GM20431 (cell line): Measurements from ENCODE around the gene EZR.

ENCODE experiments used
- in situ Hi-C: fragments of 300-500 bp; cut with MseI, MboI; formaldehyde crosslinking; loops from one replicate; pipeline ENCODE4 v1.15.0; 2020; ENCODE audit warnings: low sequenced_read_pairs; ENCODE audit not compliant: unreplicated experiment

Gene EZR

DNA sequence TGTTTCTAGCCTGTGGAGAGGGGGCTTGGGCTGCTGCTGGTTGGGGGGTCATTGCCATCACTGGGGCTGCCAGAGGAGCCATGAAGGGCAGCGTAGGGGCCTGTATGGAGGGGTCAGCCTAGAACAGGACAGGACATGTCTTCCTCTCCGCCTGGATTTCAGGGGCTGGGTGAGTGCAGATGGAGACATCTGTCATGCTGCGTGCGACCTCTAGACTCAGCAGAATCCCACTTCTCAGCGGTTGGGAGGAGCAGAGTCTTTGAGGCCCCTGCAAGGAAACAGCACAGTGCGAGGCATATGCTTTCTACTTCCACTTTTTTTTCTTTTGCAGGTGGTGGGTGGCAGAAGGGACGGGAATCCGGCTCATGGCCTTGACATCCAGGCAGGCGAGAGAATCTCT is 67.9 kb downstream of the EZR start:
- in situ Hi-C loops = no loop called here

DNA sequence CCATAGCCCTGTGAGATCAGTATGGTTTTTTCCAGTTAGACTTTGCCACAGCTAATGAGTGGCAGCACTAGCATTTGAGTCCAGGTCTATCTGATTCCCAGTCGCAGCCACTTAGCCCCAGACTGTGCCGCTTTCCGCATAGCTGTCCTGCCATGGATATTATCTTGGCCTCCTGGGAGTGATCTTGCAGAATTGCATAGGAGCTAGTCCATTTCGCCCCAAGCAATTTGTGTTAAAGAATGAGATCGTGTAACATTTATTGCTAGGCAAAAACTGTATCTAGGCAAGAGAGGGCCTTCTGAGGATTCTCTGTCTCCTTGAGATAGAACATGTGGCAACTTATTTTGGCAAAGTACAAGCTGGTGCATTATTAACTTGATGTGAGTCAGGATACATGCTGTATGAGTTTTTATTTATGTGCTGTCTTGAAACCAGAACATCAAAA is 74.2 kb downstream of the EZR start:
- in situ Hi-C loops = no loop called here

DNA sequence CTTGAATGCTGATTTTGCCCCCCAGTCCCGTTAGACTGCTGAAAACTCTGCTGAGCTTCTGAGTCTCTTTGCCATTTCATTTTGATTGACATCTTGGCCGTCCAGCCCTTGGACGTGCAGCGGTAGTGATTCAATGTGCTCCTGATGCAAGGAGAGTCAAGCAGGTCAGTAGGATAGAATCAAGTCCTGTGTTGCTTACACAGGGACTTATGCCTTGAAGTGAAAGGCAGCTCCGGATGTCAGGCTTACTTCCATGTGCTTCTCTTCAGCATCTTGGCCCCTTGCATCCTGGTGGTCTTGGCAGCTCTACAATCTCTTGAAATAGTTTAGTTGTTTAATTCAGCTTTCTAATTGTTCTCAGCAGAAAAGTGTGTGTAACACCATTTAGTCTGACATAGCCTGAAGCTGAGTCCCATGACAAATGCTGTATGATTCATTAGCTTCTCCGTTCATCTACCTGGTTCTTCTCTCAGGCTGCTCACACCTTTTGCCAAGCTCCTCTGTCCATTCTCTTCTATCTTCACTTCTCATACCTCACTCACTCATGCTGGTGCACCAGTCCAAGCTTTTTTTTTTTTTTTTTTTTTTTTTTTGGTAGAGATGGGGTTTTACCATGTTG is 76.0 kb downstream of the EZR start:
- in situ Hi-C loops = no loop called here

DNA sequence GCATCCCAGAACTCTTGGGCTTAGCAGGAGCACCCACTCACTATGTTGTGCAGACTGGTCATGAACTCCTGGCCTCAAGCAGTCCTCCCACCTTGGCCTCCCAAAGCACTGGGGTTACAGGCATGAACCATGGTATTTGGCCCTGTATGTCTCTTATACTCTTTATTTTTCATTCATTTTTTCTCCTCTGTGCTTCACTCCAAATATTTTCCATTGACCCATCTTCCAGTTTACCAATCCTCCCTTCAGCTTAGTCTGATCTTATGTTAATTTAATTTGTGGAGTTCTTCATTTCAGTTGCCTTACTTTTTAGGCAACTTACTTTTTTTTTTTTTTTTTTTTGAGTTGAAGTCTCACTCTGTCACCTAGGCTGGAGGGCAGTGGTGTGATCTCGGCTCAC is 79.5 kb downstream of the EZR start:
- in situ Hi-C loops = no loop called here

DNA sequence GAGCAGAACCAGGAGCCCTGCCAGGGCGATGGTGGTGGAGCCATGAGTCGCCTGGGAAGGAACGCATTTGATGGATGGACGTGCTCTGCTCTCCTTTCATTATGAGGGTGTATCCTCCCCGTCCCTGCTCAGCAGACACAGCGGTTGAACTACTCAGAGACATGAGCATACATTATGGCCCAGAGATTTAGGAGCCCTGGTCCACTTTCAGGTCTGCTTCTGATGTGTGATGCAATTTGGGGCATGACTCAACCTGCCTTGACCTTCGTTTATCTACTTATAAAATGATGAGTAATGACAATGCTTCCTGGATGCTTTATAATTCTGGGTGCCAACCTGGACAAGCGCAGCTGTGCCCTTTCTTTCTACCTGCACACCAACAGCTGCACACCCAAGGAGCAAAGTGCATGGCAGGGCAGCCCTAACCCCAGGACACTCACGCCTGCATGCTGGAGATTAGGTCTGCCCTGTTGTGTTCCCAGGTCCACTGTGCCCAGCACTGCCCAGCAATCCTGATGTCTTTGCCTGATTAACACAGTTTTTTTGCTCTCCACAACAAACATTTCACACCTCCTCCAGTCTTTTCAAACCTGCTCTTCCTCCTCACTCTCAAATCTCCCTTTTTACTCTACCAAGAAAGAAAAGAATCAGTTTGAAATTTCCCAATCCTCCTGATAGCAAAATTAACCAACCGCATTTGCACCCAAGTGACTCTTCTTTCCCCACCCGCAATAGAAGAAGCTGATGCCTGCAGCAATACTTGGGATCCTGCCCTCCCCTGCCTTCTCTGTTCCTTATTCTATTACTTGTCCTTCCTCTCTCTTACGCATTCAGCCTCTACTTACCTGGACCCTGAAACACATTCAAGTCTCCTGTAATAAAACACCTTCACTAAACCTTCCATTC is 81.2 kb downstream of the EZR start:
- in situ Hi-C loops = no loop called here

DNA sequence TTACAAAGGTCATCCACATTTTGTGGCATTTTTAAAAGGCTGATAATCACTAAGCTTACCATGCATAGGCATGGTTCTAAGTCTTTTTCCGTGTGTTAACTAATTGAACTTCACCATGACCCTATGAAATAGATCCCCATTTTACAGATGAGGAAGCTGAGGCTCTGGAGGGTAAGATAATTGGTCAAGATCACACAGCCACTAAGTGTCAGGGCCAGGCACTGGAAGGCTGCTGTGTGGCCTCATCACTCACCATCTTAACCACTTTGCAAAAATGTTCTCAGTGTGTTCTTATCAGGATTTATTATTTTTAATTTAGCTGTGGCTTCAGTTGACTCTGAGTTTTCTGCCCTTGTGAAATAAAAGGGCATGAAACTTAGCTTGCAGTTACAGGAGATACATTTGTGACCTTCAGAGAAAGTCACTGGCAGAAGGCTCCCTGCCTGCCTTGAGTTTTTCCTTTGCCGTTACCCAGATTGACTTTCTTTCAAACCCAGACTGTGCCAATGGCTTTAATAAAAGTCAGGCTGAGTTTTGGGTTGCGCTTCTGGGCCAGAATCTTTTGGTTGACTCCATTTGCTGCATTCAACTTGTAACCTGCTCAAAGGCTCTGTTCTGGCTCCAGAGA is 82.0 kb downstream of the EZR start:
- in situ Hi-C loops = no loop called here

DNA sequence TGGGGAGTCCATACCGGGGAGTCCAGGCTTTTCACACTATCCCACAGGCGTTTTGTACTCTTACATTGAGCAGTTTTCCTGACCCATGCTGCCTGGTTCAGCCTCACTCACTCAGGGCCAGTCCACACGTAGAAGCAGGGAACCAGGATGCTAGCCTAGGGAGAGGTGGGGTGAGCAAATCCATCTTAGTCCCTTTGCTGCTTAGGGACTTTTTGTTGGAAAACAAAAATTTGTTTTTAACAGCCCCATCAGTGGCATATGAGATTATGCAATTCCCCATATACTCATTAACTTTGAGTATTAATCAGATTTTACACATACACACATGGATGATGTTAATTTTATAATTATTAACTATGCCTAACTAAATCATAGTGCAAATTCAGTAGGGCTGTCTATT is 84.2 kb downstream of the EZR start:
- in situ Hi-C loops = no loop called here

DNA sequence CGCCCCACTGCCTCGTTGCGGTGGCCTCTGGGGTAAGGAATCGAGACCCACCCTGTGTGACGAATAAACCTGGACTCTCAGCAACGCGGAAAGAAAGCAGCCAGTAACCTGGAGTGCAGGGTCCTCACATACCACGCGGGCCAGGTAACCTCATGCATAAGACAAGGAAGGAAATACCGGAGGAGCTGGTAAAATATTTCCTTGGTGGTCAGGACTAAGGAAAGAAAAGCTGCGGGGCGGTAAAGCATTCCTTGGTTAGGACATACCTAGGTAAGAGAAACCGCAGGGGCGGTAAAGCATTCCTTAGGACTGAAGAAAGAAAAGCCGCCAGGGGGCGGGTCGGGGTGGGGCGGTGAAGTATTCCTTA is 88.6 kb downstream of the EZR start:
- in situ Hi-C loops = no loop called here

DNA sequence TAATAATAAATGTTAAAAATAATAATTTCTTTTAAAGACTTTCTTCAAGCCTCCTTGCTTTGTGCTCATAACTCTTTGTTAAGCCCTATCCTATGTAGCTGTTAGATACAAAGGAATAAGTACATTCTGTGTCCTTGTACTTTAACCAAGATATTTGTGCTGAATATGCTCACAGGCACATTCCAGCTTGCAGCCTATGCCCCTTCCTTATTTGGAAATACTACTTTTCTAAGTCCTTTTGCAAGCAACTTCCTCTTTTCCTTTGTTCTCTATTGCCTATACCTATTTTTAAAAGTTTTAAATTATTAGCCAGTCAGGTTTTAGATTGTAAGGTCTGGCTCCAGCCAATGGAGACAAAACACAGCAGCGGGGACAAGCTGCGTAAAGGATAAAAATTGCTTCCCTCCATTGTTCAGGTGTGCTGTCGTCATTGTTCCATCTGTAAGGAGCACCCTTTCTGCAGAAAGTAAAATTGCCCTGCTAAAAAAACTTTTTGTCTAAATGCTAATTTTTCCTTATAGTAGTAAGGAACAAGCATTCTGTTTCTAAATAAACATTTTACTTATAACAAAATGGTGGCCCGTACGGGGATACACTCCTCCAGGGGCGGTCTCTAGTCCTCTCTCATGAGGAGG is 89.1 kb downstream of the EZR start:
- in situ Hi-C loops = no loop called here

DNA sequence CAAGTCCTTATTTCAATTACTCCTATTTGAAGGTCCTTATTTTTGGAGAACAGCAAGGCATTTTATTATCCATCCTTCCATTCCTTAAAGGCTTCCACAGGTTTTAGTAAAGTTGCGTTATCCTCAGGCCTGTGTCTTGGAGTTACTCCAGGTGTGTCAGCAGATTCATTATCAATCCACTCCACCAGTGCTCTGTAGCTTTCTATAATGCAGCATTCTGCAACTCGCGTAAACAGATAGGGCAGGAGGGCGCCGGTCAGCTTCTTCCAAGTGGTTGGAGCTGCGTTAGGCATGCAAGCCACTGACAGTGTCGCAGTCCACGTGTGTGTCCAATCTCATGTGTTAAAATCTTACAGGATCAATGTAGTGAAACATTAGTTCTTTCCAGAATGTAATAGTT is 93.5 kb downstream of the EZR start:
- in situ Hi-C loops = no loop called here

DNA sequence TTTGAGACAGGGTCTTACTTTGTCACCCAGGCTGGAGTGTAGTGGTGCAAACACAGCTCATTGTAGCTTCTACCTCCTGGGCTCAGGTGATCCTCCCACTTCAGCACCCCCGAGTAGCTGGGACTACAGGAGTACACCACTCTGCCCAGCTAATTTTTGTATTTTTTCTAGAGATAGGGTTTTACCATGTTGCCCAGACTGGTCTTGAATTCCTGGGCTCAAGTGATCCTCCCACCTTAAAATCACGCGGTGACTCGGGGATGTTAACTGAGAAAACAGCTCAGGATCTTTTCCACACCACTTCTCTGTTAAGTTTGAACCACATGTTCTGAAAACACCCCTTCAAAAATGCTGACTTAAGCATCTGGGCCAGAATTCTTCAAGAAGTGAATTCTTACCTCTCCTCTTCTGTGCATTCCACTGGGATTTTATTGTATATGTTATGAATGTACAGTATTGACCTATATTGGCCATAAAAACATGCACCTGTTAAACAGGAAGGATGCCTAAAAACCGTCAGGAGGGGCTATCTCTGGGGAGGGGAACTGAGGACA is 96.9 kb downstream of the EZR start:
- in situ Hi-C loops = no loop called here

DNA sequence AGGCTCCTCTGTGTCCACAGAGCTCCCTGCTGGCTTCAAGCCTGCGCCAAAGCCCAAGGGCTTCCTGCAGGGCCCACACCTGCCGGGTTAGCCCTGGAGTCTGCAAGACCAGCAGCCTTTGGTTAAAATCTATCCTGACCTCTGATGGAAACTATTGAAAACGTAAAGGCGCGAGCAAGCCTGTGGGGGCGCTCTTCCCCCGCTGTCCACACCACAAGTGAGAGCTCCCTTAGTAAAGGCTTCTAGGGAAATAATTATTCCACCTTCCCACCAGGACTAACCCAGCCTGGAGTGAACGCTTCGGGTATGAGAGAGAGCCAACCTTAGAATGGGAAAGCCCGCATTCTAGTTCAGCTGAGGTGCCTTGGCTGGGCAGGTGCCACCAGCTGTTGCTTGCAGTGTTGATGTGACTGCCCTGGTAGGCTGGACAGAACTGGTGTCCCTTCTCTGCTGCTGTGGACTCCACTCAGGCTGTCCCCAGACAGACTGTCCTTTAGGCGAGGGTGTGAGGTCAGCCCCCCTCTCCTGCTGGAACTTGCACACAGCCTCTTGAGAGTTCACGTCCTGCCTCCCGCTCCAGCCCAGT is 100.6 kb downstream of the EZR start:
- in situ Hi-C loops = no loop called here

DNA sequence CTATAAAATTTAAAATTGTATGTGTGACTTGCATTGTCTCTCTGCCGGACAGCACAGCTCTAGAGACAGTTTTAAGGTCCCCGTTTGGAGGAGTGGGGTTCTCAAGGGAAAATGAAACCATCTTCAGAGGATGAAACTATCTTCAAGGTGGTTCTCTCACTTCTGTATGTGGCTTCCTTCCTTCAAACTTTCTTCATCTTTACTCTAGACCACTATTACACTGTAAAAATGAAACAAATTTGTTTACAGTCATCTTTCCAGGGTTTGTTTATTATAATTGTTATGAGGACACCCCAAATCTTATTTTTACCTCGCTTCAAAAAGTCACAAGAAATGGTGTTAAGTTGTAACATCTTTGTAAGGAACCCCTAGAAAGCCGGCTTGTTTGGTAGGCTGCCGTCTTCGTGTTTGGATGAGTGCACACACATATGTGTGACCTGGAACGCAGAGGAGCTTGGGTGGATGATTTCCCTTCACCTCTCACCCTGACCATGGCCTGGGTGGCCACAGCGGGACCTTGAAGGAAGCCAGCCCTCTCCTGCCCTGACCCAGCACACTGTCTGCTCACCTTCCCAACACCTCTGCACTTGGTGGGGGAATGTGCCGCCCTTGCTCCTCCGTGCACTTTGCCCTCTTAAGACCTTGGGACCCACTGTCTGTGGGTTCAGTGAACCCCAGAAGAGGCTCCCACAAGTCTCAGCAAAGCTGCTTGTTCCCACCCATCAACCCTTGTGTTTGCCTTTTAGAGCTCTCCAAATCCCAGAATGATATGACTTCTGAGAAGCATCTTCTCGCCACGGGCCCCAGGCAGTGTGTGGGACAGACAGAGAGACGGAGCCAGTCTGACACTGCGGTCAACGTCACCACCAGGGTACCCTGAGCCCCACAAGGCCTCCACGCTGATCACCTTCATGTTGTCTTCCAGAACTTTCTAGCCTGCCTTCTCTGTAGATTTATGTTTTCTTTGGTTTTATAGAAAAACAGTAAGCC is 101.5 kb downstream of the EZR start:
- in situ Hi-C loops = no loop called here
